T-helper 1 cell treated with Interleukin-12 subunit alpha and Interleukin-12 subunit beta and Interleukin-4 antibody, amounts not matched to agents 30 ng/mL and 1 ng/mL, for 36 hours (primary cell): ENCODE results near the gene SFRP4. TPM values are rescaled to one million over a fixed set of nuclear protein-coding genes. Genes with fewer than 3 reads are reported as not detected.

Source experiments
- intact Hi-C: fragments of 100-400 bp; cut with micrococcal nuclease; formaldehyde crosslinking; loops from one replicate; pipeline ENCODE4 v1.15.1; 2024
- total RNA-seq: library from RNA; stranded (reverse); gene quantifications from 2 replicates; pipeline ENCODE4 v1.2.3, GENCODE V29; 2022

The SFRP4 gene
- total RNA-seq, 1 donor from 2014 or later = not detected

GRCh38 chr7:37925620-37926019 is 9.0 kb upstream of the SFRP4 start:
- intact Hi-C loops = no loop called here

GRCh38 chr7:37924491-37925041 is 7.9 kb upstream of the SFRP4 start:
- intact Hi-C loops = no loop called here

GRCh38 chr7:37923996-37924395 is 7.4 kb upstream of the SFRP4 start:
- intact Hi-C loops = no loop called here

GRCh38 chr7:37921876-37922275 is 5.3 kb upstream of the SFRP4 start:
- intact Hi-C loops = no loop called here

- intact Hi-C loops = no loop called here
These were observed 4.5 kb upstream of the SFRP4 start for GRCh38 chr7:37920849-37921805.

- intact Hi-C loops = no loop called here
These were observed 3.8 kb upstream of the SFRP4 start, which contains the start of gene EPDR1 for GRCh38 chr7:37920305-37920848. Gene EPDR1 (plus strand): TSS chr7:37920640. CDS start chr7:37920940, 300 bp downstream.

- intact Hi-C loops = loop anchor here (5.0 kb wide), 1 partner anchor 304 kb away; no protein-coding TSS in a partner anchor
These were observed 1.9 kb upstream of the SFRP4 start for GRCh38 chr7:37918526-37918925.

- intact Hi-C loops = loop anchor here (5.0 kb wide), 1 partner anchor 306 kb away; no protein-coding TSS in a partner anchor
These were observed 472 bp downstream of the SFRP4 start for GRCh38 chr7:37916017-37916672.

- intact Hi-C loops = loop anchor here (5.0 kb wide), 1 partner anchor 307 kb away; no protein-coding TSS in a partner anchor
These were observed 1.2 kb downstream of the SFRP4 start for GRCh38 chr7:37915438-37915837.

- intact Hi-C loops = no loop called here
These were observed 3.9 kb downstream of the SFRP4 start for GRCh38 chr7:37912756-37913155.

GRCh38 chr7:37908221-37908788 is 8.3 kb downstream of the SFRP4 start:
- intact Hi-C loops = no loop called here

- intact Hi-C loops = loop anchor here (1.0 to 5.0 kb wide), 2 partner anchors 320 to 470 kb away; no protein-coding TSS in a partner anchor
These were observed 14.6 kb downstream of the SFRP4 start for GRCh38 chr7:37901890-37902524.

- intact Hi-C loops = loop anchor here (1.0 to 5.0 kb wide), 2 partner anchors 321 to 471 kb away; no protein-coding TSS in a partner anchor
These were observed 15.3 kb downstream of the SFRP4 start for GRCh38 chr7:37901236-37901827.

- intact Hi-C loops = loop anchor here (5.0 kb wide), 1 partner anchor 473 kb away; no protein-coding TSS in a partner anchor
These were observed 16.8 kb downstream of the SFRP4 start for GRCh38 chr7:37899712-37900247.

- intact Hi-C loops = no loop called here
These were observed 21.9 kb downstream of the SFRP4 start for GRCh38 chr7:37894671-37895070.

GRCh38 chr7:37893359-37893758 is 23.3 kb downstream of the SFRP4 start:
- intact Hi-C loops = no loop called here

- intact Hi-C loops = no loop called here
These were observed 34.5 kb downstream of the SFRP4 start for GRCh38 chr7:37882086-37882485.
